ENCODE data around the gene NHLRC4. TPM values are rescaled to one million over a fixed set of nuclear protein-coding genes. Genes with fewer than 3 reads are reported as not detected.

Gene NHLRC4
- total and polyA plus RNA-seq, 4 donors: 0.17 to 7.0 (median 0.25) TPM; not detected in 1

GRCh38 chr16:524274-525040, 42.3 kb upstream of the NHLRC4 start:
- H3K36me3 ChIP-seq (ENCODE audit: control insufficient read depth in 4 of 4, insufficient read depth in 3 of 4, low read depth in 1 of 4, low read length in 3 of 4): peaks cover 5 to 15% (median 7%) of the 10 kb centered on the region in 4 donors
- TF ChIP-seq TAF1 (conservative IDR thresholded peaks at IDR 0.05) (no peak), GABPA (IDR thresholded peaks at IDR 0.05 in 1 of 2, conservative IDR thresholded peaks at IDR 0.05 in 1 of 2) (no peak), SP1 (IDR thresholded peaks at IDR 0.05) (no peak), HNF4G (IDR thresholded peaks at IDR 0.05) (no peak), YY1 (IDR thresholded peaks at IDR 0.05) (no peak)
- TF ChIP-seq, protein P1, sequence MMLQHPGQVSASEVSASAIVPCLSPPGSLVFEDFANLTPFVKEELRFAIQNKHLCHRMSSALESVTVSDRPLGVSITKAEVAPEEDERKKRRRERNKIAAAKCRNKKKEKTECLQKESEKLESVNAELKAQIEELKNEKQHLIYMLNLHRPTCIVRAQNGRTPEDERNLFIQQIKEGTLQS (IDR thresholded peaks at IDR 0.05): no peak
- TF ChIP-seq, protein P2, sequence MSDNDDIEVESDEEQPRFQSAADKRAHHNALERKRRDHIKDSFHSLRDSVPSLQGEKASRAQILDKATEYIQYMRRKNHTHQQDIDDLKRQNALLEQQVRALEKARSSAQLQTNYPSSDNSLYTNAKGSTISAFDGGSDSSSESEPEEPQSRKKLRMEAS (IDR thresholded peaks at IDR 0.05): no peak
- TF ChIP-seq, protein P3, sequence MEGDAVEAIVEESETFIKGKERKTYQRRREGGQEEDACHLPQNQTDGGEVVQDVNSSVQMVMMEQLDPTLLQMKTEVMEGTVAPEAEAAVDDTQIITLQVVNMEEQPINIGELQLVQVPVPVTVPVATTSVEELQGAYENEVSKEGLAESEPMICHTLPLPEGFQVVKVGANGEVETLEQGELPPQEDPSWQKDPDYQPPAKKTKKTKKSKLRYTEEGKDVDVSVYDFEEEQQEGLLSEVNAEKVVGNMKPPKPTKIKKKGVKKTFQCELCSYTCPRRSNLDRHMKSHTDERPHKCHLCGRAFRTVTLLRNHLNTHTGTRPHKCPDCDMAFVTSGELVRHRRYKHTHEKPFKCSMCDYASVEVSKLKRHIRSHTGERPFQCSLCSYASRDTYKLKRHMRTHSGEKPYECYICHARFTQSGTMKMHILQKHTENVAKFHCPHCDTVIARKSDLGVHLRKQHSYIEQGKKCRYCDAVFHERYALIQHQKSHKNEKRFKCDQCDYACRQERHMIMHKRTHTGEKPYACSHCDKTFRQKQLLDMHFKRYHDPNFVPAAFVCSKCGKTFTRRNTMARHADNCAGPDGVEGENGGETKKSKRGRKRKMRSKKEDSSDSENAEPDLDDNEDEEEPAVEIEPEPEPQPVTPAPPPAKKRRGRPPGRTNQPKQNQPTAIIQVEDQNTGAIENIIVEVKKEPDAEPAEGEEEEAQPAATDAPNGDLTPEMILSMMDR (IDR thresholded peaks at IDR 0.05; ENCODE audit: low read depth, low read length, missing input control): no peak
- WGBS: 81% methylated on average over 24 of the region's 24 CpGs
- no peak overlapping the region for H3K27ac ChIP-seq (ENCODE audit: low read depth in 1 of 2, low read length in 2 of 2)
- no peak overlapping the region for H3K4me3 ChIP-seq (ENCODE audit: low read depth in 1 of 3, low read length in 3 of 3)
- H3K27me3 ChIP-seq (ENCODE audit: control insufficient read depth in 4 of 4, insufficient read depth in 4 of 4, low read length in 3 of 4): no peaks in the 10 kb centered on the region
- H3K9me3 ChIP-seq (ENCODE audit: control insufficient read depth in 4 of 4, low read length in 3 of 4): no peaks in the 10 kb centered on the region
- H3K4me1 ChIP-seq (ENCODE audit: control insufficient read depth in 4 of 4, insufficient read depth in 4 of 4, low read length in 3 of 4): peaks cover 9 to 28% (median 22%) of the 10 kb centered on the region in 4 donors
- DNase-seq (ENCODE audit: low spot score): no peak
- H3K9ac ChIP-seq (ENCODE audit: low read depth in 1 of 2, low read length in 2 of 2): no peak overlapping the region

DNA sequence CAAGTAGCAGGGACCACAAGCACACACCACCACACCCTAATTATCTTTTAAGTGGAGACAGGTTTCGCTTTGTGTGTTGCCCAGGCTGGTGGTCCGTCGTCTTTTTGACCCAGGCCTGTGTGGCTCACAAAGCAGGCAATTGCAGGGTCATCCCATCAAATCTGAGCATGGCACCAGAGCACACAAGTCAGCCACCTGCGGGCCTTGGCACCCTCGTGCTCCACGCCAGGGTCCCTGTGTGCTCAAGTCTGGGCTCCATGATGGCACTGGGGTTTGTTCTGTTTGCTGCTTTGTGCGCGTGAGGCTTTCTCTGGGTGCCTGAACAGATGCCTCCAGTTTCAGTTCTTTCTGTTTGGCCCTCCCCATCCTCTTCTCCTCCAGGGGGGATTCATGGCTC, 41.7 kb upstream of the NHLRC4 start:
- H3K9ac ChIP-seq (ENCODE audit: low read depth in 1 of 2, low read length in 2 of 2): no peak overlapping the region
- H3K9me3 ChIP-seq (ENCODE audit: control insufficient read depth in 4 of 4, low read length in 3 of 4): no peaks in the 10 kb centered on the region
- peaks cover 4 to 9% (median 6%) of the 10 kb centered on the region in 4 donors for H3K36me3 ChIP-seq (ENCODE audit: control insufficient read depth in 4 of 4, insufficient read depth in 3 of 4, low read depth in 1 of 4, low read length in 3 of 4)
- no peak overlapping the region for H3K27ac ChIP-seq (ENCODE audit: low read depth in 1 of 2, low read length in 2 of 2)
- no peaks in the 10 kb centered on the region for H3K27me3 ChIP-seq (ENCODE audit: control insufficient read depth in 4 of 4, insufficient read depth in 4 of 4, low read length in 3 of 4)
- no peak for TF ChIP-seq RAD21 (IDR thresholded peaks at IDR 0.05)
- TF ChIP-seq YY1 (IDR thresholded peaks at IDR 0.05): no peak
- no peak for TF ChIP-seq EGR1 (IDR thresholded peaks at IDR 0.05; ENCODE audit: low read depth in 2 of 2)
- no peak for TF ChIP-seq NR2F2 (IDR thresholded peaks at IDR 0.05)
- TF ChIP-seq, protein P3 (IDR thresholded peaks at IDR 0.05; ENCODE audit: low read depth, low read length, missing input control): no peak
- no peak for TF ChIP-seq HNF4A (conservative IDR thresholded peaks at IDR 0.05)
- TF ChIP-seq, protein P4, sequence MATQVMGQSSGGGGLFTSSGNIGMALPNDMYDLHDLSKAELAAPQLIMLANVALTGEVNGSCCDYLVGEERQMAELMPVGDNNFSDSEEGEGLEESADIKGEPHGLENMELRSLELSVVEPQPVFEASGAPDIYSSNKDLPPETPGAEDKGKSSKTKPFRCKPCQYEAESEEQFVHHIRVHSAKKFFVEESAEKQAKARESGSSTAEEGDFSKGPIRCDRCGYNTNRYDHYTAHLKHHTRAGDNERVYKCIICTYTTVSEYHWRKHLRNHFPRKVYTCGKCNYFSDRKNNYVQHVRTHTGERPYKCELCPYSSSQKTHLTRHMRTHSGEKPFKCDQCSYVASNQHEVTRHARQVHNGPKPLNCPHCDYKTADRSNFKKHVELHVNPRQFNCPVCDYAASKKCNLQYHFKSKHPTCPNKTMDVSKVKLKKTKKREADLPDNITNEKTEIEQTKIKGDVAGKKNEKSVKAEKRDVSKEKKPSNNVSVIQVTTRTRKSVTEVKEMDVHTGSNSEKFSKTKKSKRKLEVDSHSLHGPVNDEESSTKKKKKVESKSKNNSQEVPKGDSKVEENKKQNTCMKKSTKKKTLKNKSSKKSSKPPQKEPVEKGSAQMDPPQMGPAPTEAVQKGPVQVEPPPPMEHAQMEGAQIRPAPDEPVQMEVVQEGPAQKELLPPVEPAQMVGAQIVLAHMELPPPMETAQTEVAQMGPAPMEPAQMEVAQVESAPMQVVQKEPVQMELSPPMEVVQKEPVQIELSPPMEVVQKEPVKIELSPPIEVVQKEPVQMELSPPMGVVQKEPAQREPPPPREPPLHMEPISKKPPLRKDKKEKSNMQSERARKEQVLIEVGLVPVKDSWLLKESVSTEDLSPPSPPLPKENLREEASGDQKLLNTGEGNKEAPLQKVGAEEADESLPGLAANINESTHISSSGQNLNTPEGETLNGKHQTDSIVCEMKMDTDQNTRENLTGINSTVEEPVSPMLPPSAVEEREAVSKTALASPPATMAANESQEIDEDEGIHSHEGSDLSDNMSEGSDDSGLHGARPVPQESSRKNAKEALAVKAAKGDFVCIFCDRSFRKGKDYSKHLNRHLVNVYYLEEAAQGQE (IDR thresholded peaks at IDR 0.05): no peak
- no peak for TF ChIP-seq TAF1 (conservative IDR thresholded peaks at IDR 0.05)
- peaks cover 14 to 35% (median 29%) of the 10 kb centered on the region in 4 donors for H3K4me1 ChIP-seq (ENCODE audit: control insufficient read depth in 4 of 4, insufficient read depth in 4 of 4, low read length in 3 of 4)
- 91% methylated on average over 8 of the region's 8 CpGs for WGBS
- no peak overlapping the region for H3K4me3 ChIP-seq (ENCODE audit: low read depth in 1 of 3, low read length in 3 of 3)
- DNase-seq (ENCODE audit: low spot score): no peak

Measured in liver (tissue), 9 donors.